Middle frontal gyrus (tissue), 1 donor: ENCODE data around the gene NFASC.

Source experiments
- DNase-seq: peaks from one replicate; pipeline ENCODE4 v3.0.0-alpha.2; 2015; ENCODE audit warnings: low spot score; ENCODE audit errors: extremely low spot score

Gene NFASC

GRCh38 chr1:204927673-204928641, 57.3 kb downstream of the NFASC start:
- no peak for DNase-seq

DNA sequence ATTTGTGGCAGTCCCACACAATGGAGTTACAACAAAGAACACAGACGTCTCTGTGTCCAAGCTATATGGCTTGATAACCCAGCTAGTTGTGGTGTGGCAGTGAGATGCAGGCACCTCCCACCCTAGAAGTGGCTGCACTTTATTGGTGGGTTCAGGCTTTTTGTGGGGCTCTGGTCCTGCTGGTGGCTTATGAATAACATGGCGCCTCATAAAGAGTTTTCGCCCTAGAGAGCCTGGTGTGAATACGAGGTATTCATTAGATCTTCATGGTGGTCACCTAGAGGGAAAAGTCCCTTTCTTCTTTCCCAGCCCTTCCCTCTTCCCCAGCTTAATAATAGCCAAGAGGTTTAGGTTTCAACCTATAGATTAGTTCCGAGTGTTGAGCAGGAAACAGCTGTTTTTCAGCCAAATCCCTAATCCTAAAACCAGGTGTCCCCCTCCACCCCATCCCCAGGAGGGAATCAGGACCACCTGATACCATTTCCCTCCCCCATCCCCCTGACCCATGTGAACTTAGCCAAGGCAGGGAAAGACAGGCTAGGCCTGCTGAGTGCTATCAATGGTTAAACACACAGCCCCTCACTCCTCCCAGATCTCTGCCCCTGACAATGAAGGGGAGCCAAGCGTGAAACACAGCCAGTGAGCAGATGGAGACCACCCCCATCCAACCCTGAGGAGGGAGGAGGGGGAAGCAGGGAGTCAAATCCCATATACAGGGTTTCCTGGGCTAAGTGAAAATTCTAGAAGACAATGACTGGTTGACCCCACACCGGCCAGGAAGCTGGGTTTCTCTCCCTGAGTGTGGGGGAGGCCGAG, 58.2 kb downstream of the NFASC start:
- DNase-seq = no peak

GRCh38 chr1:204929487-204930154, 59.0 kb downstream of the NFASC start:
- no peak for DNase-seq

GRCh38 chr1:204930155-204930523, 59.5 kb downstream of the NFASC start:
- no peak for DNase-seq

DNA sequence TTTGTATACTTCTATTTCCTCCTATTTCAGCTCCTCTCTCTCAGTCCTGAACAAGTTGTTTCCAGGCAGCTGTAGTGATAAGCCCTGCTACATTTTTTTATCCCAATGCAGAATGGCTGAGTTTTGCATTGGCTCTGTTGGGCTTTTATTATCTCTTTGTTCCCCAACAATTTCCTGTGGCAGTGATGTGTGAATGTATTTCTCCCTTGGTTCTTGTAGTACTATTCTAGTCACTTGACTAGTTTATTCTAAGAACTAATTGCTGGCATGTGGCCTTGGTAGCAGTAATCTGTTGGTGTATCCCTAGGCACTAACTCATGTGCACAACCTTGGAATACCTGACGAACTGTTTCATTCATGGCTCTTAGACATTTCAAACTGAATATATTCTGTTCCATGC, 60.7 kb downstream of the NFASC start:
- no peak for DNase-seq

GRCh38 chr1:204931768-204932572, 61.3 kb downstream of the NFASC start:
- DNase-seq = no peak

DNA sequence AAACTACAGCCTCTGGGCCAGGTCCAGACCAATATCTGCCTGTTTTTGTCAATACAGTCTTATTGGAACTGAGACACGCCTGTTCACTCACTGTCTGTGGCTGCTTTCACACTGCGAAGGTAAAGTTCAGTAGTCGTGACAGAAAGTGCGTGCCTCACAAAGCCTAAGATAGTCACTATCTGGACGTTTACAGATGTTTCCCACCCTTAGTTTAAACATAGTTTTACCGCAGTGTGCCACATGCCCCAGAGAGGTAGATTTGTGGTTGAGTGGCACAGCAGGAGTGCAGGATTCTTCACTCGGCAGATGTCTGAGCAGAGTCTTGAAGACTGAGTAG, 61.9 kb downstream of the NFASC start:
- no peak for DNase-seq

DNA sequence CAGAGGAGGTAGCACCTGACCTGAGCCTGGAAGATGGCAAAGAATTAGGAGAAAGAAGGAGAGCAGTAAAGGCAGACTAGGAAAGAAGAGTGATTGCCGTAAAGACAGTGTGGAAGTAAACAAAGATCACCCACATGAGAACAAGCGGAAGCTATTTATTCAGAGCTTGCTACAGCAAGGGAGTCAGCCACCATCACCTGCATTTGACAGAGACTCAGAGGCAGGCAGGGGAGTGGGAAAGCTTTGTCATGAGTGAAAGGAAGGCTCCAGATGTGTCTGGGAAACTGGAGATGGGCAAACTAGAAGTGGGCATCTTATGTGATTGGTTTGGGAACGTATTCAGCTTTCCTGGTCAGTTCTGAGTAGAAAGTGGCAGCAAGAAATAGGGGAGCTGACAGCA, 64.5 kb downstream of the NFASC start:
- DNase-seq = no peak

DNA sequence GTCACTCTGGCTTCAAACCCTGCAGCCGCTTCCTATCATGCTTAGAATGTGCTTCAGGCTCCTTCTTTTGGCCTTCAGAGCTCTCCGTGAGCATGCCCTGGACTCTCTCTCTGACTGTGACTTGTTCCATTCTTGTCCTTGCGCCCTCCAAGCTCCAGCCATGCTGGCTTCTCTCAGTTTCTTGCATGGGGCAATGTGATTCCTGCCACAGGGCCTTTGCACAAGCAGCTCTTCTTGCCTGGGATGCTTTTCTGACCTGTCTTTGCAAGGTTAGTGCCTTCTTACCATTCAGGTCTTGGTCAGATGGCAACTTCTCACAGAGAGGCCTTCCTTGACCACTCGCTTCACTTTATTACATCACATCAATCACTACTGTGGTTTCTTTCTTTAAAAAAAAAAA, 66.1 kb downstream of the NFASC start:
- no peak for DNase-seq

- DNase-seq = no peak
These were observed 67.2 kb downstream of the NFASC start for GRCh38 chr1:204937901-204938300.

DNA sequence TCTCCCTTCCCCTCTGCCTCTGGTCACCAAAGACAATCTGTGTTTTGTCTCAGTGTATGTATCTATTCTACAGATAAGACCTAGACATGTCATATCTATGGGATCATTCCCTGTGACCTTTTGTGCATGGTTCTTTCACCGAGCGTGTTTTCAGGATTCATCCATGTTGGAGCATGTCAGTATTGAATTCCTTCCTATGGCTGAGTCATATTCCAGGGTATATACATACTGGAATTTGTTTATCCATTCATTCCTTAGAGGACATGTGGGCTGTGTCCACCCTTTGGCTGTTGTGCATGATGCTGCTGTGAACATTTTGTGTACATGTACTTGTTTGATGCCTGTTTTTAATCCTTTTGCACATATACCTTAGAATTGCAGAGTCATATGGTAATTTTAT, 69.9 kb downstream of the NFASC start:
- DNase-seq = no peak

DNA sequence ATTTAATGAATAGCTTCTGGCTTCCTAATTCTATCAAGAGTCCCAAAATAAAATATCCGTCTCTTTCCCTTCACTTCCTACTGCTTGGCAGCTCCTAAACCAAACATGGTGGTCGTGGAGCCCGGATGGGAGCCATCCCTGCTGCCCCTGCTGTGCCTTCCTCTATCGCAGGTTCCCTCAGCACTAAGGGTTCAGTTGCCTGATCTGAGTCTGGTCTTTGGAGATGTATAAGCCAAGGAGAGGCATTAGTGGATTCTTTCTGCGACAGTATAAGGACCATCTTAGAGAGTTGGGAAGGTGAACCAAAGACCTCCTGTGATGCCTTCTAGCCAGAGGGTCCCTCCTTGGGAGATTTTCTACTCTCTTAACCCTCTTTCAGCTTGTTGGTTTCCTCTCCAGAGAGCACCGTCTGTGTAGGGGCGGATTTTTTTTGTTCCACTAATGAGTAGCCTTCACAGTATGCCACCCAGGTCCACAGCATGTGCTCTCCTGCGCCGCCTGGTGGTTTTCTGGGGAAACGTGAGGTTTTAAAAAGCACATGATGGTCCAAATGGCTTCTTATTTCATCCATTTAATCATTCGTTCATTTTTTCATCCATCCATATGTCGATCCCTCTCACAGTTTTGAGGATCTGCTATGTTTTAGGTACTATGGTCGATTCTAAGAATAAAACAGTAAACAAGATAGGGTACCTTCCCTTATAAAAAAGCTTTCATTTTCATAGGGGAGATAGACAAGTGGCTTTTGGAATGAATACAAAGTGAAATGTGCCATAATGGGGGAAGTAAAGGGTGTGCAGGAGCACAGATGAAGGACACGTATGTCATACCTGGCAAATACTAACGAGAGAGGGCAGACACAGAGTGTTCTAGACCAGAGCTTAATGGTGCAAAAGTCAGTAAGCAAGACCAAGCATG, 71.0 kb downstream of the NFASC start:
- DNase-seq = peak; percentile 54

DNA sequence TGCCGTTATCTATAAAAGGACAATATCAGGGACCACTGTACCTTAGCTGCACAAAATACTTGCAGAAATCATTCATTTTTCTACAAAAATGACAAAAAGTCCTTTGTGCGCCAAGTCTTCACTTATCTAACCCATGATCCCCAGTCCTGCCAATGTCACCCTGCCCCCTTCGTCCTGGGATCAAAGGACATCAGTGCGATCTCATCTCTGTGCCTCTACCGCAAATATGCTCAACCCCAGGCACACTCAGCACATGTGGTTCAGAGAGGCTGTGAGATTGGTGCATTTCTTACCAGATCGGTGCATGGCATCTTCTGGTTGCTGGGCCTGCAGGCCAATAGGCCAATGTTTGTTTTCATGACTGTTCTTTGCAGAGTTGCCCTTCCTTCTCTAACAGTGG, 72.8 kb downstream of the NFASC start:
- no peak for DNase-seq

DNA sequence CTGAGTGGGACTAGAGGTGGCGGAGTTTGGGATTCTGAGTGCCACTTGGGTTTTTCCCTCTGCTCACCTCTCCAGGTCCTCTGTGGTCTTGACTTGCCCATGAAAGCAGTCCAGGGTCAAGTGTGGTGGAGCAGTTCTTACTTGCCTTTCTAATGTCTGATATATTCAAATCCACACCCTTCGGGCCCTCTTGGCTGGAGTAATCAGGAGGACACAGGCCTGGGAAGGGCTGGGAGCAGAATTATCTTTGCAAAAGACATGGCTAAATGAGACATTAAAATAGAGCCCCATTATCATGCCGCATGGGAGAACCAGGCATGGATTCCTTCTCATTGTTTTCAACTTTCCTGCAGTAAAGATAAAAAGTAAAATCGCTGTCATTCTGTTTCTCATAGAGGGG, 74.0 kb downstream of the NFASC start:
- no peak for DNase-seq

DNA sequence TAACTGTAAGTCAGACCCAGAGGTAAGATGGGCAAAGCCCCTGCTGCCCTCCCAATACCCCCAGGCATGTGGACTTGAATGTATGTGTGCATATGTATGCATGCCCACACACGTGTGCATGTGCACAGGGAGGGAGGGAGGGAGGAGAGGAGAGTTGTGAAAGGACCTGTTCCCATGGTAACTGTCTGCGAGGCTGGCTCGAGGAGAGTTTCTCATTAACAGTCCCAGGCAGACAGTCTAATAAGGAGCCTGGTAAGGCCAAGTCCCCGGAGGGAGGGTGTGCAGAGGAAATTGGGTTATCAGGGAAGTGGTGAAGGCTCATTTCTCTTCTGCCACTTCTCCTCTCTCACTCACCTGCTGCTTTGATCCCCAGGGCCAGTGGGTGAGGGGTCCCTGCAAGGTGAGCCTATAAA, 74.9 kb downstream of the NFASC start:
- DNase-seq = no peak

DNA sequence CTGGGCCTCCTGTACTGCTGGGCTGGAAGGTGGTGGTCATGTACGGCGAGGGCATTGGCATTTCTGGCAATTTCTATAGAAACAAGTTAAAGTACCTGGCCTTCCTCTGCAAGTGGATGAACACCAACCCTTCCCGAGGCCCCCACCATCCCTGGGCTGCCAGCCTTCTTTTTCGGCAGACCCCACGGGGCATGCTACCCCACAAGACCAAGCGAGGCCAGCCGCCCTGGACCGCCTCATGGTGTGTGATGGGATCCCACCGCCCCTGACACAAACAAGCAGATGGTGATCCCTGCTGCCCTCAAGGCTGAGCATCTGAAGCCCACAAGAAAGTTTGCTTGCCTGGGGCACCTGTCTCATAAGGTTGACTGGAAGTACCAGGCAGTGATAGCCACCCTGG, 76.0 kb downstream of the NFASC start:
- DNase-seq = no peak

GRCh38 chr1:204947338-204947737, 76.7 kb downstream of the NFASC start:
- DNase-seq = no peak

- no peak for DNase-seq
These were observed 77.1 kb downstream of the NFASC start for GRCh38 chr1:204947747-204948146.

DNA sequence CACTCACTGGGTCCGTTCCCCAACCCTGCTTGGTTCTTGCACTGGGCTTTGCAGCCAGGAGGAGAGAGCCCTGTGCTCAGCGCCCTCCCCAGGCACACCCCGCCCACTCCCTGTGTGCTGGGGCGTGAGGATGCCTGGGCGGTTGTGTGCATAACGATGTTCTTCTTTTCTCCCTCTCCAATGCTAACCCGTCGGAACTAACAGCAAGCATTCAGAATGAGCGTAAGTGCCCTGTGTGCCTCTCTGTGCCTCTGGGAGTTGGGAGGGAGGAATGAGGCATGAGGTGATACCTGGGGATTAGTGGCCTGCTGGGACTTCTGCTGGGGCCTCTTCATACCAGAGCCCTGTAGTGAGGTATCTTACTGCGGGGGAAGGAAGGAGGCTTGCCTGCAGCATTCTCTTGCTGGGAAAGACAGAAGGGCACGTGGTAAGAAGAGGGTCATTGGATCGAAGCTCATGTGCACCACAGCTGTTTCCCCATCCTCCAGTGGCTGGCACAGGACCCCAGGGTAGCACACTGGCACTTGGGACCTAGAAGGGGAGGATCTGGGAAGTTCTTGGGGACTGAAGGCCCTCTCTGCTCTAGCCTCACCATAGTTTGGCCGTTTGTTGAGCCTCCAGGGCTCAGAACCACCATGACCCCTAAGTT, 79.8 kb downstream of the NFASC start:
- no peak for DNase-seq
